Activated T-helper 2 cell treated with anti-CD3 and anti-CD28 coated beads, Interferon-gamma antibody, Interleukin-2, Interleukin-4, amounts not matched to agents 10 μg/mL and 5 μg/mL and 100 μg/mL, durations not matched to agents 14 hours and 24 hours and 36 hours (primary cell): Measurements from ENCODE around the gene TNRC6C. TPM values are rescaled to one million over a fixed set of nuclear protein-coding genes. Genes with fewer than 3 reads are reported as not detected.

Source experiments
- DNase-seq: peaks from one replicate; pipeline ENCODE4 v3.0.0; 2021; ENCODE audit warnings: low spot score
- H3K27ac Mint-ChIP-seq: one replicate; pipeline ENCODE4 v1.8.0; 2021; ENCODE audit warnings: mixed read lengths
- H3K27me3 Mint-ChIP-seq: one replicate; pipeline ENCODE4 v1.8.0; 2021; ENCODE audit warnings: low read depth, mixed read lengths
- H3K36me3 Mint-ChIP-seq: one replicate; pipeline ENCODE4 v1.8.0; 2021; ENCODE audit warnings: low read depth, mixed read lengths
- H3K4me1 Mint-ChIP-seq: one replicate; pipeline ENCODE4 v1.8.0; 2021; ENCODE audit warnings: low read depth, mixed read lengths
- H3K4me3 Mint-ChIP-seq: one replicate; pipeline ENCODE4 v1.8.0; 2021; ENCODE audit warnings: low read depth, mild to moderate bottlenecking, moderate library complexity, mixed read lengths
- H3K9me3 Mint-ChIP-seq: one replicate; pipeline ENCODE4 v1.8.0; 2021; ENCODE audit warnings: mixed read lengths
- intact Hi-C: fragments of 100-400 bp; cut with micrococcal nuclease; formaldehyde crosslinking; loops from one replicate; pipeline ENCODE4 v1.15.1; 2023
- total RNA-seq: library from RNA; stranded (reverse); gene quantifications from 2 replicates; pipeline ENCODE4 v1.2.3, GENCODE V29; 2022

Gene TNRC6C
- total RNA-seq, 1 donor from 2014 or later: 18.4 TPM

GRCh38 chr17:78101112-78101511 lies 142.6 kb downstream of the TNRC6C start:
- Mint-ChIP-seq H3K9me3 (no peaks in the 10 kb centered on the region), H3K27me3 (no peaks in the 10 kb centered on the region), H3K27ac (no peak overlapping the region), H3K36me3 (peaks cover 52% of the 10 kb centered on the region), H3K4me3 (no peak overlapping the region), H3K4me1 (no peaks in the 10 kb centered on the region)
- no peak for DNase-seq
- intact Hi-C loops: no loop called here

GRCh38 chr17:78101542-78101941 lies 143.0 kb downstream of the TNRC6C start:
- no peak for DNase-seq
- H3K9me3 Mint-ChIP-seq: no peaks in the 10 kb centered on the region
- intact Hi-C loops: no loop called here
- no peaks in the 10 kb centered on the region for H3K4me1 Mint-ChIP-seq
- H3K27me3 Mint-ChIP-seq: no peaks in the 10 kb centered on the region
- no peak overlapping the region for H3K4me3 Mint-ChIP-seq
- peaks cover 48% of the 10 kb centered on the region for H3K36me3 Mint-ChIP-seq
- H3K27ac Mint-ChIP-seq: no peak overlapping the region

- intact Hi-C loops: no loop called here
- H3K27me3 Mint-ChIP-seq: no peaks in the 10 kb centered on the region
- peaks cover 55% of the 10 kb centered on the region for H3K36me3 Mint-ChIP-seq
- H3K9me3 Mint-ChIP-seq: no peaks in the 10 kb centered on the region
- no peak for DNase-seq
- peaks cover 11% of the 10 kb centered on the region for H3K4me1 Mint-ChIP-seq
- H3K4me3 Mint-ChIP-seq: no peak overlapping the region
- H3K27ac Mint-ChIP-seq: no peak overlapping the region
Measured at GRCh38 chr17:78103311-78103710, 144.8 kb downstream of the TNRC6C start.

GRCh38 chr17:78104540-78104941 lies 146.0 kb downstream of the TNRC6C start:
- DNase-seq: no peak
- intact Hi-C loops: no loop called here
- Mint-ChIP-seq H3K27ac (no peak overlapping the region), H3K4me1 (peaks cover 11% of the 10 kb centered on the region), H3K27me3 (no peaks in the 10 kb centered on the region), H3K9me3 (no peaks in the 10 kb centered on the region), H3K36me3 (peaks cover 52% of the 10 kb centered on the region), H3K4me3 (no peak overlapping the region)

- Mint-ChIP-seq H3K27me3 (no peaks in the 10 kb centered on the region), H3K9me3 (no peaks in the 10 kb centered on the region), H3K27ac (no peak overlapping the region), H3K4me1 (peaks cover 11% of the 10 kb centered on the region), H3K36me3 (peaks cover 48% of the 10 kb centered on the region), H3K4me3 (no peak overlapping the region)
- DNase-seq: no peak
- intact Hi-C loops: no loop called here
Measured at GRCh38 chr17:78105101-78105500, 146.6 kb downstream of the TNRC6C start.

GRCh38 chr17:78105551-78105950 lies 147.0 kb downstream of the TNRC6C start:
- Mint-ChIP-seq H3K27me3 (no peaks in the 10 kb centered on the region), H3K4me1 (peaks cover 11% of the 10 kb centered on the region), H3K9me3 (no peaks in the 10 kb centered on the region), H3K27ac (no peak overlapping the region), H3K36me3 (peaks cover 49% of the 10 kb centered on the region), H3K4me3 (no peak overlapping the region)
- DNase-seq: no peak
- intact Hi-C loops: no loop called here

- no peak overlapping the region for H3K27ac Mint-ChIP-seq
- H3K4me3 Mint-ChIP-seq: no peak overlapping the region
- peaks cover 12% of the 10 kb centered on the region for H3K4me1 Mint-ChIP-seq
- intact Hi-C loops: no loop called here
- no peaks in the 10 kb centered on the region for H3K9me3 Mint-ChIP-seq
- DNase-seq: no peak
- no peaks in the 10 kb centered on the region for H3K27me3 Mint-ChIP-seq
- H3K36me3 Mint-ChIP-seq: peaks cover 52% of the 10 kb centered on the region
Measured at GRCh38 chr17:78106211-78106610, 147.7 kb downstream of the TNRC6C start.

GRCh38 chr17:78107457-78107856 lies 149.0 kb downstream of the TNRC6C start:
- no peak for DNase-seq
- Mint-ChIP-seq H3K36me3 (peaks cover 48% of the 10 kb centered on the region), H3K27me3 (no peaks in the 10 kb centered on the region), H3K4me3 (no peak overlapping the region), H3K27ac (peak overlapping the region; percentile 63), H3K9me3 (no peaks in the 10 kb centered on the region), H3K4me1 (peaks cover 13% of the 10 kb centered on the region)
- intact Hi-C loops: no loop called here

- no peak for DNase-seq
- Mint-ChIP-seq H3K4me3 (no peak overlapping the region), H3K27ac (peak overlapping the region; percentile 63), H3K9me3 (no peaks in the 10 kb centered on the region), H3K27me3 (no peaks in the 10 kb centered on the region), H3K36me3 (peaks cover 53% of the 10 kb centered on the region), H3K4me1 (peaks cover 17% of the 10 kb centered on the region)
- intact Hi-C loops: no loop called here
Measured at GRCh38 chr17:78107976-78108725, 149.6 kb downstream of the TNRC6C start.

- Mint-ChIP-seq H3K9me3 (no peaks in the 10 kb centered on the region), H3K27ac (no peak overlapping the region), H3K27me3 (no peaks in the 10 kb centered on the region), H3K4me1 (peaks cover 24% of the 10 kb centered on the region), H3K4me3 (no peak overlapping the region), H3K36me3 (peaks cover 56% of the 10 kb centered on the region)
- intact Hi-C loops: no loop called here
- no peak for DNase-seq
Measured at GRCh38 chr17:78108726-78109488, 150.4 kb downstream of the TNRC6C start.

- Mint-ChIP-seq H3K27ac (no peak overlapping the region), H3K4me3 (no peak overlapping the region), H3K9me3 (no peaks in the 10 kb centered on the region), H3K4me1 (peaks cover 29% of the 10 kb centered on the region), H3K36me3 (peaks cover 60% of the 10 kb centered on the region), H3K27me3 (no peaks in the 10 kb centered on the region)
- intact Hi-C loops: no loop called here
- no peak for DNase-seq
Measured at GRCh38 chr17:78109489-78109761, 150.9 kb downstream of the TNRC6C start.

- peaks cover 36% of the 10 kb centered on the region for H3K4me1 Mint-ChIP-seq
- intact Hi-C loops: no loop called here
- H3K27me3 Mint-ChIP-seq: no peaks in the 10 kb centered on the region
- no peak for DNase-seq
- no peak overlapping the region for H3K27ac Mint-ChIP-seq
- no peaks in the 10 kb centered on the region for H3K9me3 Mint-ChIP-seq
- H3K36me3 Mint-ChIP-seq: peaks cover 65% of the 10 kb centered on the region
- no peak overlapping the region for H3K4me3 Mint-ChIP-seq
Measured at GRCh38 chr17:78110363-78111015, 152.0 kb downstream of the TNRC6C start.
